Astrocyte of the spinal cord (primary cell): Measurements from ENCODE around the gene HEXIM2.

Experiments used
- DNase-seq: peaks from one replicate; pipeline ENCODE4 v3.0.0; 2011; ENCODE audit warnings: low read depth, low spot score
- H3K4me3 ChIP-seq: 2 replicates; pipeline ENCODE4 v1.5.1; 2011; ENCODE audit warnings: low read depth, mild to moderate bottlenecking, low read length, moderate library complexity
- in situ Hi-C: cut with HindIII; loops from 2 replicates; pipeline ENCODE4 v1.10.0; 2017; ENCODE audit warnings: low sequenced_read_pairs
- TF ChIP-seq, protein P1 (sequence below): IDR thresholded peaks from 2 replicates; pipeline ENCODE4 v1.5.1; 2012; ENCODE audit warnings: low read depth, mild to moderate bottlenecking, low read length, inconsistent platforms

HEXIM2 gene

DNA sequence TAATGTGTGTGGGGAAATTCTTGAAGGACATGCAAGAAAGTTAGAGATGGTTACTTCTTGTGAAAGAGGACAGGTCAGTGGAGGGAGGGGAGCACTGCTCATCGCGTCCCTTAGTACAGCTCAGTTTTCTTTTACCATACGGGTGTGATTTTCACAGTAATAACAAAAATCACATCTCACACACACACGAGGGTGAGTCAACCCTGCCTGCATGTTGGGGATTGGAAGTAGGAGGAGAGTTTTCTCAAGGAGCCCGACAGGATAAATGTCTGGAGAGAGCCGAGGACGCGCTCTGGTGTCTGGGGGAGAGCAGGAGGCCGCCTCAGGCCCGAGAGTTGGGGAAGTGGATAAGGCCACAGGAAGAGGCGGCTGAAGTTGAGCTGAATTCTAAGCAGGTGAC, 45.8 kb upstream of the HEXIM2 start:
- in situ Hi-C loops = no loop called here
- peak; percentile 22 for DNase-seq
- H3K4me3 ChIP-seq = no peak overlapping the region
- TF ChIP-seq, protein P1, sequence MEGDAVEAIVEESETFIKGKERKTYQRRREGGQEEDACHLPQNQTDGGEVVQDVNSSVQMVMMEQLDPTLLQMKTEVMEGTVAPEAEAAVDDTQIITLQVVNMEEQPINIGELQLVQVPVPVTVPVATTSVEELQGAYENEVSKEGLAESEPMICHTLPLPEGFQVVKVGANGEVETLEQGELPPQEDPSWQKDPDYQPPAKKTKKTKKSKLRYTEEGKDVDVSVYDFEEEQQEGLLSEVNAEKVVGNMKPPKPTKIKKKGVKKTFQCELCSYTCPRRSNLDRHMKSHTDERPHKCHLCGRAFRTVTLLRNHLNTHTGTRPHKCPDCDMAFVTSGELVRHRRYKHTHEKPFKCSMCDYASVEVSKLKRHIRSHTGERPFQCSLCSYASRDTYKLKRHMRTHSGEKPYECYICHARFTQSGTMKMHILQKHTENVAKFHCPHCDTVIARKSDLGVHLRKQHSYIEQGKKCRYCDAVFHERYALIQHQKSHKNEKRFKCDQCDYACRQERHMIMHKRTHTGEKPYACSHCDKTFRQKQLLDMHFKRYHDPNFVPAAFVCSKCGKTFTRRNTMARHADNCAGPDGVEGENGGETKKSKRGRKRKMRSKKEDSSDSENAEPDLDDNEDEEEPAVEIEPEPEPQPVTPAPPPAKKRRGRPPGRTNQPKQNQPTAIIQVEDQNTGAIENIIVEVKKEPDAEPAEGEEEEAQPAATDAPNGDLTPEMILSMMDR = no peak

DNA sequence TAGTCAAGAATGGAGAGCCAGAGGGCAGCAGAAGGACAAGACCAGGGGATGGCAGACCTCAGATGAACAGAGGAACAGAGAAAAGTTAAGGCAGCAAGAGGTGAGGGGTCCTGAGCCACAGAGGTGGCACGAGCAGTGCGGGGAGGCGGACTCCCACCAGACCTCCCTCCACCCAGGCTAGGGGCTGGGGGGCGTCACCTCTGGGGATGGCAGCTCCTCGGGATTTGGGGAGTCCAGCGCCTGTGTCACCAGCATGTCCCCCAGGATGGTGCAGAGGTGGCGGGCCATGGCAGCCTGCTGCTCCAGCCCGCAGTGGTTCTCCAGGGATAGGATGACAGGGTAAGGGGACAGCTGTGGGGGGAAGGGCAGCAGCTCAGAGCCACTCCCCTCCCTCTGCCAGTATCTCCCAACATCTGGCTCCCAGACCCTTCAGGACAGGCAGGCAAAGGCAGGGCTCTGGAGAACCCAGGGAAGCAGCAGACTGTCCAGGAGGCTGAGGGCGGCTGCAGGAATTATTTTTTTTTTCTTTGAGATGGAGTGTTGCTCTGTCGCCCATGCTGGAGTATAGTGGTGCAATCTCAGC, 45.1 kb upstream of the HEXIM2 start:
- DNase-seq = no peak
- in situ Hi-C loops = no loop called here
- TF ChIP-seq, protein P1 = no peak
- H3K4me3 ChIP-seq = no peak overlapping the region

DNA sequence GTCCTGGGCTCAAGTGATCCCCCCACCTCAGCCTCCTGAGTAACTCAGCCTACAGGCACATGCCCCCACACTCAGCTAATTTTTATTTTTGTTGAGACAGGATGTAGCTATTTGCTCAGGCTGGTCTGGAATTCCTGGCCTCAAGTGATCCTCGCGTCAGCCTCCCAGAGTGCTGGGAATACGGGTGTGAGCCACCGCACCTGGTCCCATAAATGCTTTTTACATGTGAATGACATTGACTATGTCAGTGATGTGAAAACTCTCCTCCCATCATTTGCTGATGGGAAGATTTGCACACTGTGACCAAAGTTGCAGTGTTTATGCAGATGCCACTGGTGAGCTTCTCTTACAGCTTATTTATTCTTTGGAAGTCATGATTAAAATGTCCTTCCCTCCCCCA, 44.3 kb upstream of the HEXIM2 start:
- in situ Hi-C loops = no loop called here
- no peak for DNase-seq
- TF ChIP-seq, protein P1 = no peak

DNA sequence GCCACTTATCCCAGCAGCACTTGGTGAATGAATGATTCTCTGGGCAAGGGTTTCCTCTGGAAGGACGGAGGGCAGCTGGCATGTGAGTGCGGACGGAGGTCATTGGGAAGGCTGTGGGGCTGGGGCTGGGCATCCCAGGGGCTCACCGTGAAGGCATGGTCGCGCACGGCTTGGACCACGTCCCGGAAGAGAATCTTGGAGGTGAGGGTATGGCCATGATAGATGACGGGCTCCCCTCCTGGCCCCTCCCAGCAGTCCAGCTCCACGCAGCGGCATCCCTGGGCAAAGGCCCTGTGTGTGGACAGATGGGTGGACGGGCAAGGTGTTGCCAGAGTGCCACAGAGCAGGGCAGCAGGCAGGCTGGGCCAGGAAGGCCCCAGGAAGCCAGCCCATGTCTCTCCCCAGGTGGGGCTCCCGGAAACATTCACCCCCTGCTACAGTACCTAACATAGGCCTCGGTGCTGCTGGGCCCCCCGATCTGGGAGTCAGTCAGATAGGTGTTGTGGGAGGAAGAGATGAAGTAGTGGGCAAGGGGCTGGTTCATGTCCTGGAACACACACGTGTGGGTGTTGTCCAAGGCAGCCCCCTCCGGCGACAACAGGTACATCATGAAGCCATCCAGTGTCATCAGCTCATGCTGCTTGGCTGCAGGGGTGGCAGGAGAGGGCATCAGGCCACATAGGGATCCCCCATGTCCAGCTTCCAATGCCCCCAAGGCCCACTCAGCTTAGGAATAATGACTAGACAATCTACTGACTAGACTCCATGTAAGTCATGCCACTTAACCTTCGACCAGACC, 43.6 kb upstream of the HEXIM2 start:
- in situ Hi-C loops = no loop called here
- DNase-seq = no peak
- TF ChIP-seq, protein P1 = no peak
- H3K4me3 ChIP-seq = no peak overlapping the region

More for the DNA sequence above, 44.3 kb upstream of the HEXIM2 start:
- no peak overlapping the region for H3K4me3 ChIP-seq

DNA sequence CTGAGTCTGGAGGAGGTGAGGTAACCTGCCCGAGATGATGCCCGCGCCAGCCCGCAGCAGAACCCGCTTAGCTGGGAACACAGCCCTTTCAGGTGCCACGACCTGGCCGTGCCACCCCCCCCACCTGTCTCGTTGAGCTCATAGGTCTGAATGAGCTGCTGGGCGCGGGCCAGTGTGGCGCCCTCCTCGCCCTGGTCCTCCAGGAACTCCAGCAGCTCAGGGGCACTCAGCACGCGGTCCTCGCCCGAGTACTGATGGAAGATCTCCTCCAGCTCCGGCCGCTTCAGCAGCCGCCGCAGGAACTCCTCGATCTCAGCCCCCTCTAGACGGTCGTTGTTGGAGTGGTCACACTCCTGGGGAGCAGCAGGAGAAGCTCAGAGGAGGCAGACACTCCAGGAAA, 43.0 kb upstream of the HEXIM2 start:
- in situ Hi-C loops = no loop called here
- H3K4me3 ChIP-seq = no peak overlapping the region
- TF ChIP-seq, protein P1 = no peak
- no peak for DNase-seq

DNA sequence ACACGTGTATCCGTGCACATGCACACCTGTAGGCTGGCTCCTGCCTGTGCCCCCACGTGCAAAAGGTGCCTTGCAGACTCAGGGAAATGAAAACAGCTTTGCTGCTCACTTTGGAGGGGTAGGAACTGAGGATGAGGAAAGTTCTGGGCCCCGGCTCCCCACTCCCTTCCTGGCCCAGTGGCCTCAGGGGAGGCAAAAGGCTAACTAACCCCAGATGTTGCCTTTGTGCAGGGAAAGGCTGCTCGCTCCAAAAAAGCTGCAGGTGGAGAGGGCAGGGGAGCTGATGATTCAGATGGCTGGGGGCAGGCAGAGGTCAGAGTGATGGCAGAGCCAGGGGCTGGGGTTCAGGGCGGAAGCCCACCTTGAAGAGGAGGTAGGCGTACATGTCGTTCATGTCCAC, 41.7 kb upstream of the HEXIM2 start:
- H3K4me3 ChIP-seq = no peak overlapping the region
- TF ChIP-seq, protein P1 = no peak
- in situ Hi-C loops = no loop called here

More for the DNA sequence above, 41.7 kb upstream of the HEXIM2 start:
- no peak for DNase-seq
